Lung (tissue), 12 donors: ENCODE data around the gene MIOS. TPM values are rescaled to one million over a fixed set of nuclear protein-coding genes. Genes with fewer than 3 reads are reported as not detected.

Experiments used
- ATAC-seq: fragments of 200-7000 bp; cut with Tn5 transposase; one replicate; pipeline ENCODE4 v1.9.1; 2020; ENCODE audit warnings: moderate number of reproducible peaks; ENCODE audit not compliant: insufficient read depth, low FRiP score
- DNase-seq, 3 donors: peaks; one replicate each; pipeline ENCODE4 v3.0.0-alpha.2; 2013 to 2017
- H3K27ac ChIP-seq, 2 donors: one replicate each; pipeline ENCODE4 v1.5.1; 2013; ENCODE audit warnings: mild to moderate bottlenecking in 2 of 2, moderate library complexity in 2 of 2, control low read depth in 1 of 2, inconsistent platforms in 1 of 2, low read depth in 1 of 2, low read length in 1 of 2
- H3K27me3 ChIP-seq, 3 donors: one replicate each; pipeline ENCODE4 v1.5.1; 2013; ENCODE audit warnings: low read length in 2 of 3; ENCODE audit not compliant: control insufficient read depth in 3 of 3, insufficient read depth in 3 of 3
- H3K36me3 ChIP-seq, 4 donors: one replicate each; pipeline ENCODE4 v1.5.1; 2013; ENCODE audit warnings: low read length in 4 of 4, mild to moderate bottlenecking in 1 of 4, moderate library complexity in 1 of 4; ENCODE audit not compliant: control insufficient read depth in 4 of 4, insufficient read depth in 4 of 4
- H3K4me1 ChIP-seq, 5 donors: one replicate each; pipeline ENCODE4 v1.5.1; 2013; ENCODE audit warnings: low read length in 5 of 5, mild to moderate bottlenecking in 2 of 5, moderate library complexity in 1 of 5; ENCODE audit not compliant: control insufficient read depth in 5 of 5, insufficient read depth in 5 of 5
- H3K4me3 ChIP-seq: one replicate; pipeline ENCODE4 v1.5.1; 2013; ENCODE audit warnings: mild to moderate bottlenecking, control low read depth, moderate library complexity
- H3K9ac ChIP-seq, 2 donors: one replicate each; pipeline ENCODE4 v1.5.1; 2013; ENCODE audit warnings: low read length in 2 of 2, control low read depth in 1 of 2; ENCODE audit not compliant: insufficient read depth in 1 of 2
- H3K9me3 ChIP-seq, 4 donors: one replicate each; pipeline ENCODE4 v1.5.1; 2013; ENCODE audit warnings: low read length in 3 of 4, mild to moderate bottlenecking in 1 of 4, moderate library complexity in 1 of 4; ENCODE audit not compliant: control insufficient read depth in 4 of 4, insufficient read depth in 3 of 4
- WGBS, 2 donors: extraction: QIAGEN DNeasy Blood & Tissue Kit; methylation state at CpG; one replicate each; pipeline ENCODE4 v1.1.7; 2013; 5-methylcytosine and 5-hydroxymethylcytosine counted together
- polyA plus RNA-seq, 2 donors: library from polyadenylated mRNA; stranded (reverse); fragments of 200-250 nt; gene quantifications; one replicate each; pipeline ENCODE4 v1.2.1, GENCODE V29; 2013
- total RNA-seq, 2 donors: library from RNA; depleted of rRNA in 1 of 2; stranded (reverse); fragments of >200 nt in 1 of 2; gene quantifications; one replicate each; pipeline ENCODE4 v1.2.1, GENCODE V29; 2014 to 2021
- TF ChIP-seq, protein P1 (sequence below): IDR thresholded peaks from 2 replicates; pipeline ENCODE4 v1.5.1; 2012; ENCODE audit warnings: mild to moderate bottlenecking; ENCODE audit errors: control extremely low read depth, extremely low read depth
- donor health status: control.
- donor health status: control.
- donor health status: Bipolar disorder and iron deficiency.
- donor health status: healthy.
- donor health status: DM: yes; HTN: yes; CAD: no.

The MIOS gene
- total and polyA plus RNA-seq, 4 donors: 8.7 to 45.6 (median 24.0) TPM

DNA sequence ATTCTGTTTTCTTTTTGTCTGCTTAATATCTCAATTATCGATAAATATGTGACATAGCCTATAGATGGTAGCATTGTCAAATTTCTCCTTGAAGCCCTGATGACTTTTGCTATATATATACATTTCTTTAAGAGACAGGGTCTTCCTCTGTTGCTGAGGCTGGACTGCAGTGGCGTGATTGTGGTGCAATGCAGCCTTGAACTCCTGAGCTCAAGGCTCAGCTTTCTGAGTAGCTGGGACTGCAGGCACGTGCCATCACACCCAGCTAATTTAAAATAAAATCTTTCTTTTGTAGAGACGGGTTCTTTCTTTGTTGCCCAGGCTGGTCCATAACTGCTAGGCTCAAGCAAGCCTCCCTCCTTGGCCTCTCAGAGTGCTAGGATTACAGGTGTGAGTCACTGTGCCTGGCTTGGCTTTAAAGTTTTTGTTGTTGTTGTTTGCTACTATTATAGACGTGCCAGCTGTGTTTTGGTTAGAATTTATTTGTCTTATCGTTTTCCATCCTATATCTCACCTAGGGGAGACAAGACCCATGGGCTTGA lies 80.9 kb downstream of the MIOS start:
- Histone ChIP-seq H3K36me3 (no peaks in the 10 kb centered on the region), H3K9me3 (no peaks in the 10 kb centered on the region), H3K4me1 (peaks cover 0 to 3% (median 0%) of the 10 kb centered on the region in 5 donors), H3K4me3 (no peak overlapping the region), H3K27me3 (no peaks in the 10 kb centered on the region), H3K27ac (no peak overlapping the region), H3K9ac (no peak overlapping the region)
- no peak for ATAC-seq
- TF ChIP-seq, protein P1, sequence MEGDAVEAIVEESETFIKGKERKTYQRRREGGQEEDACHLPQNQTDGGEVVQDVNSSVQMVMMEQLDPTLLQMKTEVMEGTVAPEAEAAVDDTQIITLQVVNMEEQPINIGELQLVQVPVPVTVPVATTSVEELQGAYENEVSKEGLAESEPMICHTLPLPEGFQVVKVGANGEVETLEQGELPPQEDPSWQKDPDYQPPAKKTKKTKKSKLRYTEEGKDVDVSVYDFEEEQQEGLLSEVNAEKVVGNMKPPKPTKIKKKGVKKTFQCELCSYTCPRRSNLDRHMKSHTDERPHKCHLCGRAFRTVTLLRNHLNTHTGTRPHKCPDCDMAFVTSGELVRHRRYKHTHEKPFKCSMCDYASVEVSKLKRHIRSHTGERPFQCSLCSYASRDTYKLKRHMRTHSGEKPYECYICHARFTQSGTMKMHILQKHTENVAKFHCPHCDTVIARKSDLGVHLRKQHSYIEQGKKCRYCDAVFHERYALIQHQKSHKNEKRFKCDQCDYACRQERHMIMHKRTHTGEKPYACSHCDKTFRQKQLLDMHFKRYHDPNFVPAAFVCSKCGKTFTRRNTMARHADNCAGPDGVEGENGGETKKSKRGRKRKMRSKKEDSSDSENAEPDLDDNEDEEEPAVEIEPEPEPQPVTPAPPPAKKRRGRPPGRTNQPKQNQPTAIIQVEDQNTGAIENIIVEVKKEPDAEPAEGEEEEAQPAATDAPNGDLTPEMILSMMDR: no peak
- WGBS, 2 donors: 76 to 84% methylated on average over 6 of the region's 6 CpGs
- DNase-seq: no peak

GRCh38 chr7:7650682-7651206 lies 84.1 kb downstream of the MIOS start:
- H3K36me3 ChIP-seq: no peaks in the 10 kb centered on the region
- no peak overlapping the region for H3K9ac ChIP-seq
- no peaks in the 10 kb centered on the region for H3K9me3 ChIP-seq
- WGBS, 2 donors: 95 to 99% methylated on average over 2 of the region's 2 CpGs
- ATAC-seq (no peak), DNase-seq (no peak)
- no peak overlapping the region for H3K4me3 ChIP-seq
- H3K27ac ChIP-seq: no peak overlapping the region
- H3K27me3 ChIP-seq: no peaks in the 10 kb centered on the region
- TF ChIP-seq, protein P1: no peak
- peaks cover 0 to 7% (median 1%) of the 10 kb centered on the region in 5 donors for H3K4me1 ChIP-seq

DNA sequence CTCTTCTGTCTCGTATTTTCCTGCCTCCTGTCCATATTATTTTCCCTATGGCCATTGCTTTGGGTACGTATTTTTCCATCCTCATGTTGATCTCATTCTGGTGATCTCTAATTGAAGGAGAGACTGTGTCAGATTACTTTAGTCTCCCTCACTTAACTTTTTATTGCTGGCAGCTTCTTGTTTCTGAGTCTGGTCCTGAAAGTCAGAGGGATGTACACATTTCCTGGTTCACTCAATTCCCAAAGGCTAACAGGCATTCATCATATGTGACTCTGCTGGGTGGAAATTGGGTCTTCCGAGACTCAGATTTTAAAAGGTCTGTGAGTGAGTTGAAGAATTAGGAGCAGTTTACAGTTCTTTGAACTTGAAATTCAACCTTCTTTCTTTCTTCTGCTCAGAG lies 84.8 kb downstream of the MIOS start:
- H3K9ac ChIP-seq: no peak overlapping the region
- H3K9me3 ChIP-seq: no peaks in the 10 kb centered on the region
- peaks cover 0 to 7% (median 1%) of the 10 kb centered on the region in 5 donors for H3K4me1 ChIP-seq
- H3K27me3 ChIP-seq: no peaks in the 10 kb centered on the region
- no peak overlapping the region for H3K27ac ChIP-seq
- H3K36me3 ChIP-seq: no peaks in the 10 kb centered on the region
- WGBS, 2 donors: 71 to 94% methylated on average over 3 of the region's 3 CpGs
- no peak overlapping the region for H3K4me3 ChIP-seq
- ATAC-seq (no peak), DNase-seq (no peak)
- TF ChIP-seq, protein P1: no peak
